Stimulated activated CD4-positive, alpha-beta T cell treated with anti-CD3 and anti-CD28 coated beads, Interleukin-12 subunit alpha, Interleukin-12 subunit beta, amount 100 ng/mL, for 24 hours (primary cell): Measurements from ENCODE around the gene ALG2.

Experiments used
- DNase-seq, 2 experiments: peaks; one replicate each; pipeline ENCODE4 v3.0.0-alpha.2; 2020; ENCODE audit warnings: low read depth in 2 of 2

Gene ALG2

GRCh38 chr9:99192786-99193465, 28.8 kb downstream of the ALG2 start:
- DNase-seq, result no peak

GRCh38 chr9:99190597-99191283, 31.0 kb downstream of the ALG2 start:
- no peak for DNase-seq

- no peak for DNase-seq
Observed at GRCh38 chr9:99189887-99190596, 31.7 kb downstream of the ALG2 start.

- DNase-seq, result no peak
Observed at GRCh38 chr9:99189186-99189585, 32.6 kb downstream of the ALG2 start.

GRCh38 chr9:99187311-99187710, 34.4 kb downstream of the ALG2 start:
- DNase-seq, result no peak

- no peak for DNase-seq
Observed at GRCh38 chr9:99185934-99186333, 35.8 kb downstream of the ALG2 start.

GRCh38 chr9:99185348-99185632, 36.5 kb downstream of the ALG2 start:
- DNase-seq, result no peak

GRCh38 chr9:99184475-99185347, 37.0 kb downstream of the ALG2 start:
- DNase-seq, result peak; percentile 52 to 73

- no peak for DNase-seq
Observed at GRCh38 chr9:99184110-99184474, 37.6 kb downstream of the ALG2 start.

GRCh38 chr9:99183616-99184015, 38.1 kb downstream of the ALG2 start:
- no peak for DNase-seq

- no peak for DNase-seq
Observed at GRCh38 chr9:99182356-99182755, 39.4 kb downstream of the ALG2 start.

GRCh38 chr9:99181621-99182020, 40.1 kb downstream of the ALG2 start:
- DNase-seq, result no peak

- DNase-seq, result no peak
Observed at GRCh38 chr9:99181206-99181605, 40.5 kb downstream of the ALG2 start.

GRCh38 chr9:99180662-99181061, 41.1 kb downstream of the ALG2 start:
- DNase-seq, result no peak

- no peak for DNase-seq
Observed at GRCh38 chr9:99180199-99180598, 41.5 kb downstream of the ALG2 start.

- DNase-seq, result no peak
Observed at GRCh38 chr9:99178912-99179872, 42.5 kb downstream of the ALG2 start.

- DNase-seq, result no peak
Observed at GRCh38 chr9:99177576-99178366, 44.0 kb downstream of the ALG2 start.

GRCh38 chr9:99176527-99177013, 45.2 kb downstream of the ALG2 start:
- DNase-seq, result no peak

- no peak for DNase-seq
Observed at GRCh38 chr9:99173570-99174504, 47.9 kb downstream of the ALG2 start.
